ENCODE results near the gene ODC1. TPM values are rescaled to one million over a fixed set of nuclear protein-coding genes. Genes with fewer than 3 reads are reported as not detected.

ODC1 gene
- total and polyA plus RNA-seq, 2 donors, result 49.6 to 127 TPM

DNA sequence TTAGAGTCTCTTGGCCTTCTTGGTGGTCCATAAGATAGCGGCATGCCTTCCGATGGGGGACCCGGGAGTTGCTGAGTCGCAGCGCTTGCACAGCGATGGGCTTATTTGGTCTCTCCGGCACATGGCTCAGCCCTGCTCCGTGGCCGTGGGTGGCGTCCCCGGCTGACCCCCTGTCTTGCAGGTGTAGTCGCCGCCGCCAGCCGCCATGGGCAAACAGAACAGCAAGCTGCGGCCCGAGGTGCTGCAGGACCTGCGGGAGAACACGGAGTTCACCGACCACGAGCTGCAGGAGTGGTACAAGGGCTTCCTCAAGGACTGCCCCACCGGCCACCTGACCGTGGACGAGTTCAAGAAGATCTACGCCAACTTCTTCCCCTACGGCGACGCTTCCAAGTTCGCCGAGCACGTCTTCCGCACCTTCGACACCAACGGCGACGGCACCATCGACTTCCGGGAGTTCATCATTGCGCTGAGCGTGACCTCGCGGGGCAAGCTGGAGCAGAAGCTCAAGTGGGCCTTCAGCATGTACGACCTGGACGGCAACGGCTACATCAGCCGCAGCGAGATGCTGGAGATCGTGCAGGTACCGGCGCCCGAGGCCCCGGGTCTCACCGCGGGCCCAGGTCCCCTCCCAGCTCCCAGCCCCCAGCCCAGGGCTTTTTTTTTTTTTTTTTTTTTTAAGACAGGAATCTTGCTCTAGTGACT, 28.4 kb downstream of the ODC1 start:
- Histone ChIP-seq H3K4me1 (ENCODE audit: control insufficient read depth in 2 of 2, insufficient read depth in 2 of 2, low read length in 2 of 2) (peaks cover 2 to 3% of the 10 kb centered on the region in 2 donors), H3K4me3 (ENCODE audit: low read length in 2 of 2) (no peak overlapping the region), H3K27me3 (ENCODE audit: control insufficient read depth in 2 of 2, insufficient read depth in 1 of 2, low read length in 1 of 2) (no peaks in the 10 kb centered on the region), H3K27ac (ENCODE audit: low read depth in 1 of 2, low read length in 1 of 2) (no peak overlapping the region), H3K9me3 (ENCODE audit: control insufficient read depth in 2 of 2, insufficient read depth in 1 of 2, low read length in 1 of 2) (no peaks in the 10 kb centered on the region), H3K36me3 (ENCODE audit: control insufficient read depth in 2 of 2, insufficient read depth in 2 of 2, low read length in 1 of 2) (peaks cover 5 to 28% of the 10 kb centered on the region in 2 donors)
- WGBS, result 98% methylated on average over 54 of the region's 54 CpGs
- no peak for DNase-seq (ENCODE audit: low read depth in 6 of 9, low spot score in 9 of 9)

DNA sequence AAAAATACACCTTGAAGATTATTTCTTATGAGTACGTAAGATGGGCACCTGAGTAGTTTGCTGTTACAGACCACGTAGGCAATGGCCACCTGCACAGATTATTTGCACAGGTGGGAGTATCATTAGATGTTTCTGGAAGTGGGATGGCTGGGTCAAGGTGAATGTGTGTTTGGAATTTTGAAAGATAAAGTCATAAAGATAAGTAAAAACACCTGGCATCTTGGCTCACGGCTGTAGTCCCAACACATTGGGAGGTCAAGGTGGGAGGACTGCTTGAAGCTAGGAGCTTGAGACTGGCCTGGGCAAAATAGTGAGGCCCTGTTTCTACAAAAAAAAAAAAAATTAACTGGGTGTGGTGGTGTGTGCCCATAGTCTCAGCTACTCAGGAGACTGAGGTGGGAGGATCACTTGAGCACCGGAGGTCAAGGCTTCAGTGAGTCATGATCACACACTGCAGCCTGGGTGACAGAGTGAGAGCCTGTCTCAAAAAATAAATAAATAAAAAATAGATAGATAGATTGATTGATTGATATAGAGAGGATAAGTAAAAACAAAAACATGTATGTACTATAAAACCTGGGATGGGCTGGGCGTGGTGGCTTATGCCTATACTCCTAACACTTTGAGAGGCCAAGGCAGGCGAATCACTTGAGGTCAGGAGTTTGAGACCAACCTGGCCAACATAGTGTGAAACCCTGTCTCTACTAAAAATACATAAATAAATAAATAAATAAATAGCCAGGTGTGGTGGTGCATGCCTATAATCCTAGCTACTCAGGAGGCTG, 30.4 kb downstream of the ODC1 start:
- WGBS, result 82% methylated on average over 6 of the region's 6 CpGs
- peaks cover 8 to 10% of the 10 kb centered on the region in 2 donors for H3K4me1 ChIP-seq (ENCODE audit: control insufficient read depth in 2 of 2, insufficient read depth in 2 of 2, low read length in 2 of 2)

DNA sequence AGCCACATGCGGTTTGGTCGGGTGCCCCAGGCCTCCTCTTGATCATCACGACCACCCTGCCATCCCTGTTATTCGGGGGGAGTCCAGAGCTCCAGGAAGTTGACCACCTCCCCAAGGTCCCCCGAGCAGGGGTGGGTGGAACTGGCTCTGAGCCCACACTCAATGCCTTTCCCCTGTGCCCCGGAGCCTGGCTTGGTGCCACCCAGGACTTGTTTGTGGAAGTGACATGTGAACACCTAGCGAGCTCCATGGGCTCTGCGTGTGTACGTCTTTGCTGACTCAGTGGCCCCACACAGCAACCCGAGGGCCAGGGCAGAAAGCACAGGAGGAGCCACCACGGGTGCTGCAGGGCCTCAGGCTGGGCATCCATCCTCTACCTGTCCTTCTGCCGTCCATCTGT, 32.5 kb downstream of the ODC1 start:
- DNase-seq (ENCODE audit: low read depth in 6 of 9, low spot score in 9 of 9), result no peak
- no peak overlapping the region for H3K27ac ChIP-seq (ENCODE audit: low read depth in 1 of 2, low read length in 1 of 2)
- H3K9me3 ChIP-seq (ENCODE audit: control insufficient read depth in 2 of 2, insufficient read depth in 1 of 2, low read length in 1 of 2), result peaks cover 0 to 5% of the 10 kb centered on the region in 2 donors
- H3K36me3 ChIP-seq (ENCODE audit: control insufficient read depth in 2 of 2, insufficient read depth in 2 of 2, low read length in 1 of 2), result peaks cover 0 to 7% of the 10 kb centered on the region in 2 donors
- H3K27me3 ChIP-seq (ENCODE audit: control insufficient read depth in 2 of 2, insufficient read depth in 1 of 2, low read length in 1 of 2), result no peaks in the 10 kb centered on the region
- 89% methylated on average over 12 of the region's 12 CpGs for WGBS
- peaks cover 13 to 19% of the 10 kb centered on the region in 2 donors for H3K4me1 ChIP-seq (ENCODE audit: control insufficient read depth in 2 of 2, insufficient read depth in 2 of 2, low read length in 2 of 2)
- H3K4me3 ChIP-seq (ENCODE audit: low read length in 2 of 2), result no peak overlapping the region

More for the DNA sequence above, 30.4 kb downstream of the ODC1 start:
- Histone ChIP-seq H3K36me3 (ENCODE audit: control insufficient read depth in 2 of 2, insufficient read depth in 2 of 2, low read length in 1 of 2) (peaks cover 5 to 15% of the 10 kb centered on the region in 2 donors), H3K27ac (ENCODE audit: low read depth in 1 of 2, low read length in 1 of 2) (no peak overlapping the region), H3K4me3 (ENCODE audit: low read length in 2 of 2) (no peak overlapping the region), H3K9me3 (ENCODE audit: control insufficient read depth in 2 of 2, insufficient read depth in 1 of 2, low read length in 1 of 2) (no peaks in the 10 kb centered on the region), H3K27me3 (ENCODE audit: control insufficient read depth in 2 of 2, insufficient read depth in 1 of 2, low read length in 1 of 2) (no peaks in the 10 kb centered on the region)
- DNase-seq (ENCODE audit: low read depth in 6 of 9, low spot score in 9 of 9), result no peak

DNA sequence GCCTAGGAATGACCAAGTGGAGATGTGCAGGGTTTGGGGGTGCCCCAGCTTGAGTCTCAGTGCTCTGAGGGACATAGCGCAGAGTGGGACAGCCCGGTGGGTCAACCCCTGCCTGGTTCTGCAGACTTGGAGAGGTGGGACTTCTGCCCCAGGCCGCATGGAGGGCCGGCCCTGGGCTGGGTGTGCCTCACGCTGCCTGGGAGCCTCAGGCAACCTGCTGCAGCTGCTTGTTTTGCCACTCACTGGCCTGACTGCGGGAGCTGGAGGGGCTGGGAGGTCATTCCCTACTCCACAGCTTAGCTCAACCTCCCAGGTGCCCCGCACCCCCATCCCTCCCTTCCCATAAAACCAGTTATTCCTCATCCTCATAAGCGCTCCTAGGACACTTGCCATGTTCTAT, 33.1 kb downstream of the ODC1 start:
- no peaks in the 10 kb centered on the region for H3K27me3 ChIP-seq (ENCODE audit: control insufficient read depth in 2 of 2, insufficient read depth in 1 of 2, low read length in 1 of 2)
- peaks cover 0 to 3% of the 10 kb centered on the region in 2 donors for H3K36me3 ChIP-seq (ENCODE audit: control insufficient read depth in 2 of 2, insufficient read depth in 2 of 2, low read length in 1 of 2)
- peaks cover 19 to 25% of the 10 kb centered on the region in 2 donors for H3K4me1 ChIP-seq (ENCODE audit: control insufficient read depth in 2 of 2, insufficient read depth in 2 of 2, low read length in 2 of 2)
- 98% methylated on average over 8 of the region's 8 CpGs for WGBS
- H3K27ac ChIP-seq (ENCODE audit: low read depth in 1 of 2, low read length in 1 of 2), result no peak overlapping the region
- H3K4me3 ChIP-seq (ENCODE audit: low read length in 2 of 2), result no peak overlapping the region
- H3K9me3 ChIP-seq (ENCODE audit: control insufficient read depth in 2 of 2, insufficient read depth in 1 of 2, low read length in 1 of 2), result peaks cover 0 to 5% of the 10 kb centered on the region in 2 donors
- no peak for DNase-seq (ENCODE audit: low read depth in 6 of 9, low spot score in 9 of 9)

DNA sequence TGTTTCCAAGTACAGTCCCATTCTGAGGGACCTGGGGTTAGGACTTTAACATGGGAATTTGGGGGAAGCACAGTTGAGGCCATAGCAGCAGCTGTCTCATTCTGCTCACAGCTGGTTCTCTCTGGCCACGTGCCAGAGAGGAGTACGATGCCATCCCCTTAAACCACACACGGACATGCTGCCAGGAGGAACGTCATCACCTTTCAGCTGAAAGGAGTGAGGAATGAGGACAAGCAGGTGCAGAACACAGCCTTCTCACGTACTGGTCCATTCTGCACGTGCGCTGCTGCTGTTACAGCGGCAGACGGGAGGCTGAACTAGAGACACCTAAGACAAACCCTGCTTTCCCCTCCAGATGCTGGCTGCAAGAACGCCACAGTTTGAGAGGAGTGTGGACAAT, 33.5 kb downstream of the ODC1 start:
- no peak for DNase-seq (ENCODE audit: low read depth in 6 of 9, low spot score in 9 of 9)
- Histone ChIP-seq H3K27ac (ENCODE audit: low read depth in 1 of 2, low read length in 1 of 2) (no peak overlapping the region), H3K27me3 (ENCODE audit: control insufficient read depth in 2 of 2, insufficient read depth in 1 of 2, low read length in 1 of 2) (no peaks in the 10 kb centered on the region), H3K4me1 (ENCODE audit: control insufficient read depth in 2 of 2, insufficient read depth in 2 of 2, low read length in 2 of 2) (peaks cover 24 to 30% of the 10 kb centered on the region in 2 donors), H3K36me3 (ENCODE audit: control insufficient read depth in 2 of 2, insufficient read depth in 2 of 2, low read length in 1 of 2) (no peaks in the 10 kb centered on the region), H3K9me3 (ENCODE audit: control insufficient read depth in 2 of 2, insufficient read depth in 1 of 2, low read length in 1 of 2) (peaks cover 0 to 5% of the 10 kb centered on the region in 2 donors), H3K4me3 (ENCODE audit: low read length in 2 of 2) (no peak overlapping the region)
- WGBS, result 50% methylated on average over 10 of the region's 10 CpGs

DNA sequence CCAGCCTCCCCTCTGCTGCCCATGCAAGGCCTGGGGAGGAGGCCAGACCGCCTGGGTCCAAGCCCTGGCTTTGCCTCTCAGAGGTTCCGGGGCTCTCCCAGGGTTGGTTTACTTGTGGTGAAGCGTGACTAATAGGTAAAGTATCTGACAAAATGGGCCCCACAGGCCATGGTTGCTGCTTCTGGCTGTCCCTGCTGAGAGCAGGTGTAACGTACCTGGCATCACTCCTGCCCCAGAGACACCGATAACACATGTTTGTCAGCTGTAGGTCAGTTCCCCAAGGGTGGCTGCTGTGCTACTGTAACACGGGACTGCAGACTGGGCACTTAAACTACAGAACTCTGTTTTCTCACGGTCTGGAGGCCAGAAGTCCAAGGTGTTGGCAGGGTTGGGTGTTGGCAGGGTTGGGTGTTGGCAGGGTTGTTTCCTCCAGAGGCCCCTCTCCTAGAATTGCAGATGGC, 34.1 kb downstream of the ODC1 start:
- Histone ChIP-seq H3K4me3 (ENCODE audit: low read length in 2 of 2) (no peak overlapping the region), H3K4me1 (ENCODE audit: control insufficient read depth in 2 of 2, insufficient read depth in 2 of 2, low read length in 2 of 2) (peaks cover 30 to 35% of the 10 kb centered on the region in 2 donors), H3K9me3 (ENCODE audit: control insufficient read depth in 2 of 2, insufficient read depth in 1 of 2, low read length in 1 of 2) (peaks cover 0 to 5% of the 10 kb centered on the region in 2 donors), H3K27me3 (ENCODE audit: control insufficient read depth in 2 of 2, insufficient read depth in 1 of 2, low read length in 1 of 2) (no peaks in the 10 kb centered on the region), H3K36me3 (ENCODE audit: control insufficient read depth in 2 of 2, insufficient read depth in 2 of 2, low read length in 1 of 2) (no peaks in the 10 kb centered on the region), H3K27ac (ENCODE audit: low read depth in 1 of 2, low read length in 1 of 2) (no peak overlapping the region)
- 93% methylated on average over 7 of the region's 7 CpGs for WGBS
- DNase-seq (ENCODE audit: low read depth in 6 of 9, low spot score in 9 of 9), result no peak

DNA sequence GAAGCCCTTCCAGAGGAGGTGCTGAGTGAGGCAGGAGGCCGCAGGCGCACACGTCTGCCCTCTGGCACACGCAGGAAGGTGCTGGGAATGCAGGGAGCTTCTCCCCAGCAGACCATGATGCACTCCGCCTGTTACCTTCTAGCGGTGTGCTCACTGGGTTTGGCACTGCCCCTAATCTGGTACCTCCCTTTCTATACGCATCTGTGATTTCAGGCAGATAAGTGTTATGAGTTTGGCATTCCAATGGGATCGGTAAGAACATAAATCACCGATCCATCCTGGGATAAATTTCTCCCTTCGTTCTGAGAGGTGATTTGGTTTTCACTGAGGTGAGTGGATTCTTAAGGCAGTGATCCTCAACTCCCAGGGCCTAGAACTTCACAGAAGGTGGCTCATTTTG, 34.6 kb downstream of the ODC1 start:
- WGBS, result 98% methylated on average over 10 of the region's 10 CpGs
- no peak for DNase-seq (ENCODE audit: low read depth in 6 of 9, low spot score in 9 of 9)

DNA sequence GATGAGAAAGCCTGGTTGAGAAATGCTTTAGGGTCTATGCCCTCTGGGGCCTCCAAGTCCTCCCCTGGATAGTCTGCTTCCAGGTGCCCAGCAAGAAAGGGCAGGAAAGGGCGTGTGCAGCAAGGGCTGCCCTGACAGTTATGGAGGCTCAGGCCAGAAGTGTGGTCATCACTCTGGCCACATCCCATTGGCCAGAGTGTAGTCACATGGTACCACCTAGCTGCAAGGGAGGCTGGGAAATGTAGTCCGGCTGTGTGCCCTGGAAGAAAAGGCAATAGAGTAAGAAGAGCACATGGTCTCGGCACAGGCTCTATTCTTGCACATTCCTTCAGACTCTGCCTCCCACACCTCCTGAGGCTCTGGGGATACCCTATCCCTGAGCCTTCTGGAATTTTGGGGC, 35.7 kb downstream of the ODC1 start:
- Histone ChIP-seq H3K4me1 (ENCODE audit: control insufficient read depth in 2 of 2, insufficient read depth in 2 of 2, low read length in 2 of 2) (peaks cover 46 to 49% of the 10 kb centered on the region in 2 donors), H3K9me3 (ENCODE audit: control insufficient read depth in 2 of 2, insufficient read depth in 1 of 2, low read length in 1 of 2) (peaks cover 0 to 11% of the 10 kb centered on the region in 2 donors), H3K36me3 (ENCODE audit: control insufficient read depth in 2 of 2, insufficient read depth in 2 of 2, low read length in 1 of 2) (no peaks in the 10 kb centered on the region), H3K27me3 (ENCODE audit: control insufficient read depth in 2 of 2, insufficient read depth in 1 of 2, low read length in 1 of 2) (no peaks in the 10 kb centered on the region), H3K27ac (ENCODE audit: low read depth in 1 of 2, low read length in 1 of 2) (no peak overlapping the region), H3K4me3 (ENCODE audit: low read length in 2 of 2) (no peak overlapping the region)
- WGBS, result 95% methylated on average over 3 of the region's 3 CpGs
- peak in 2 of 9 donors; percentile 29 to 49 for DNase-seq (ENCODE audit: low read depth in 6 of 9, low spot score in 9 of 9)

More for the DNA sequence above, 34.6 kb downstream of the ODC1 start:
- H3K27me3 ChIP-seq (ENCODE audit: control insufficient read depth in 2 of 2, insufficient read depth in 1 of 2, low read length in 1 of 2), result no peaks in the 10 kb centered on the region
- no peak overlapping the region for H3K4me3 ChIP-seq (ENCODE audit: low read length in 2 of 2)
- H3K9me3 ChIP-seq (ENCODE audit: control insufficient read depth in 2 of 2, insufficient read depth in 1 of 2, low read length in 1 of 2), result peaks cover 0 to 7% of the 10 kb centered on the region in 2 donors
- H3K36me3 ChIP-seq (ENCODE audit: control insufficient read depth in 2 of 2, insufficient read depth in 2 of 2, low read length in 1 of 2), result no peaks in the 10 kb centered on the region
- H3K27ac ChIP-seq (ENCODE audit: low read depth in 1 of 2, low read length in 1 of 2), result no peak overlapping the region
- H3K4me1 ChIP-seq (ENCODE audit: control insufficient read depth in 2 of 2, insufficient read depth in 2 of 2, low read length in 2 of 2), result peaks cover 35 to 39% of the 10 kb centered on the region in 2 donors

DNA sequence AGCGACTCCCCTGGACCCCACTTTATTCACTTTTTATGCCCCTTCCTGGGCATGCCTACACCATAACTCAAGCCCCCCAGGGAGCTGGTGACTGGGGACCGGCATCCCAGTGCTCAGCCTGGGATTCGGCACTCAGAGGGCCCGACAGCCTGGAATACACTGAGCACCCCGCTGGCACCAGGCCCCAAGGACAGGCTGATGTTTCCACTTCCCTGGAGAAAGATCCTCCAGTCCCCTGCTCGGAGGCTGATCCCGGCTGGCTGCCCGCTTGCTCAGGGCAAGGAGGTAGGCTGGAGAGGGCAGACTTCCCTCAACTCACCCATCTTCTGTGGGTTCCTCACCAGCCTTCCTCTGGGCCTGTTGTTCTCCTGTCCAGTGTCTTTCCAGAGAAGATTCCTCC, 36.6 kb downstream of the ODC1 start:
- H3K4me1 ChIP-seq (ENCODE audit: control insufficient read depth in 2 of 2, insufficient read depth in 2 of 2, low read length in 2 of 2), result peaks cover 54 to 58% of the 10 kb centered on the region in 2 donors
- H3K27me3 ChIP-seq (ENCODE audit: control insufficient read depth in 2 of 2, insufficient read depth in 1 of 2, low read length in 1 of 2), result no peaks in the 10 kb centered on the region
- no peaks in the 10 kb centered on the region for H3K36me3 ChIP-seq (ENCODE audit: control insufficient read depth in 2 of 2, insufficient read depth in 2 of 2, low read length in 1 of 2)
- 91% methylated on average over 8 of the region's 8 CpGs for WGBS
- no peak for DNase-seq (ENCODE audit: low read depth in 6 of 9, low spot score in 9 of 9)
- peaks cover 0 to 11% of the 10 kb centered on the region in 2 donors for H3K9me3 ChIP-seq (ENCODE audit: control insufficient read depth in 2 of 2, insufficient read depth in 1 of 2, low read length in 1 of 2)
- H3K27ac ChIP-seq (ENCODE audit: low read depth in 1 of 2, low read length in 1 of 2), result no peak overlapping the region
- H3K4me3 ChIP-seq (ENCODE audit: low read length in 2 of 2), result no peak overlapping the region
